Hepatocyte (in vitro differentiated cells): ENCODE data around the gene CAMKMT. TPM values are rescaled to one million over a fixed set of nuclear protein-coding genes. Genes with fewer than 3 reads are reported as not detected.
"Not testable (repeated sequence)": the region's sequence is repeated elsewhere in the genome, so short reads cannot be mapped to it uniquely, and the experiment has no call there.

Experiments
- DNase-seq: peaks from one replicate; pipeline ENCODE4 v3.0.0-alpha.2; 2016; ENCODE audit warnings: low spot score
- H2AFZ ChIP-seq: fragments of 200-600 bp; sonication (generic); 2 replicates; pipeline ENCODE4 v1.6.0; 2016; ENCODE audit warnings: antibody characterized with exemption, mild to moderate bottlenecking
- H3K27ac ChIP-seq: fragments of 200-600 bp; sonication (generic); 2 replicates; pipeline ENCODE4 v1.5.1; 2016; ENCODE audit warnings: mild to moderate bottlenecking
- H3K27me3 ChIP-seq: fragments of 200-600 bp; sonication (generic); 2 replicates; pipeline ENCODE4 v1.6.1; 2016
- H3K36me3 ChIP-seq: fragments of 200-600 bp; sonication (generic); replicated peaks from 2 replicates; pipeline ENCODE4 v1.5.1; 2016; ENCODE audit warnings: low read depth; ENCODE audit not compliant: insufficient read depth
- H3K4me1 ChIP-seq: fragments of 200-600 bp; sonication (generic); 2 replicates; pipeline ENCODE4 v1.5.1; 2016; ENCODE audit warnings: mild to moderate bottlenecking, moderate library complexity; ENCODE audit not compliant: insufficient read depth
- H3K4me2 ChIP-seq: fragments of 200-600 bp; sonication (generic); 2 replicates; pipeline ENCODE4 v1.6.0; 2016
- H3K4me3 ChIP-seq: fragments of 200-600 bp; sonication (generic); 2 replicates; pipeline ENCODE4 v1.5.1; 2016; ENCODE audit warnings: mild to moderate bottlenecking
- H3K79me2 ChIP-seq: fragments of 200-600 bp; sonication (generic); 2 replicates; pipeline ENCODE4 v1.6.0; 2017; ENCODE audit warnings: mild to moderate bottlenecking
- H3K9me2 ChIP-seq: fragments of 200-600 bp; sonication (generic); replicated peaks from 2 replicates; pipeline ENCODE4 v1.6.0; 2017; ENCODE audit warnings: mild to moderate bottlenecking; ENCODE audit not compliant: insufficient read depth
- H3K9me3 ChIP-seq: fragments of 200-600 bp; sonication (generic); 2 replicates; pipeline ENCODE4 v1.5.1; 2016; ENCODE audit warnings: low read depth, mild to moderate bottlenecking
- H4K20me1 ChIP-seq: fragments of 200-600 bp; sonication (generic); 2 replicates; pipeline ENCODE4 v1.6.0; 2016; ENCODE audit warnings: mild to moderate bottlenecking; ENCODE audit not compliant: insufficient read depth, poor library complexity, severe bottlenecking
- CTCF ChIP-seq: fragments of 200-600 bp; sonication (generic); IDR thresholded peaks from 2 replicates; pipeline ENCODE4 v1.5.1; 2016; ENCODE audit warnings: antibody characterized with exemption, mild to moderate bottlenecking; ENCODE audit not compliant: poor library complexity
- EZH2 ChIP-seq: fragments of 200-600 bp; sonication (generic); IDR thresholded peaks from 2 replicates; pipeline ENCODE4 v1.6.1; 2016; ENCODE audit warnings: antibody characterized with exemption, mild to moderate bottlenecking, borderline replicate concordance
- EZH2phosphoT487 ChIP-seq: fragments of 200-600 bp; sonication (generic); IDR thresholded peaks from one replicate; pipeline ENCODE4 v1.6.1; 2018; ENCODE audit warnings: antibody characterized with exemption, mild to moderate bottlenecking, low read depth, moderate library complexity; ENCODE audit not compliant: unreplicated experiment, severe bottlenecking
- WGBS: methylation state at CpG from one replicate; pipeline ENCODE4 v1.1.6; 2016; ENCODE audit warnings: low lambda C conversion rate; ENCODE audit errors: missing lambda C conversion rate; 5-methylcytosine and 5-hydroxymethylcytosine counted together
- polyA plus RNA-seq: library from polyadenylated mRNA; unstranded; fragments of >200 nt; fragmentation: Nextera tagmentation; extraction: Ambion mirVana; gene quantifications from 2 replicates; pipeline ENCODE4 v1.2.1, GENCODE V29; 2016
- total RNA-seq: library from RNA; depleted of rRNA; stranded (reverse); fragments of >200 nt; gene quantifications from 2 replicates; pipeline ENCODE4 v1.2.3, GENCODE V29; 2014

Gene CAMKMT
- total and polyA plus RNA-seq, 2 experiments from 2014 or later, result 10.3 to 12.7 TPM

DNA sequence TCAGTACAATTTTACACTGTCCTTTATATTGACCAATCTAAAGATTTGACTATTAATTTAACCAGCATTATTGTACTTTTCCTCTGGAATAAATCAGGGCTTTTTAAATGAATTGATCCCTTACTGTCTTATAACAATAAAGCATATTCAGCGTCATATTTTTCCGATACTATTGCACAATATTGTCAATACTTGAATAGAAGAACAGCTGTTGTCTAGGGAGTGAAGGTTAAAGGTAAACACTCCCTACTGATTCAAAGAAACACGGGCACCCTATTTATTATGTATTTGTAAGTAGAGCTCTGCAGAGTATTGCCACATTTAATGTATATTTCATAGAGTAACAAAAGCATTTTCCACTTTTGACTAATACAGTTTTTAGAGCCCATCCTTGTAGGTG lies 134.4 kb downstream of the CAMKMT start:
- Histone ChIP-seq H3K9me3 (no peaks in the 10 kb centered on the region), H3K4me1 (no peaks in the 10 kb centered on the region), H3K4me2 (no peak overlapping the region), H2AFZ (no peak overlapping the region), H3K36me3 (no peaks in the 10 kb centered on the region), H4K20me1 (no peaks in the 10 kb centered on the region), H3K79me2 (no peaks in the 10 kb centered on the region), H3K27ac (no peak overlapping the region), H3K27me3 (no peaks in the 10 kb centered on the region), H3K9me2 (no peaks in the 10 kb centered on the region), H3K4me3 (no peak overlapping the region)
- TF ChIP-seq CTCF, result no peak
- no peak for TF ChIP-seq EZH2
- TF ChIP-seq EZH2phosphoT487, result no peak
- no peak for DNase-seq
- 73% methylated on average over 3 of the region's 3 CpGs for whole genome bisulfite sequencing

GRCh38 chr2:44498551-44498950 lies 136.8 kb downstream of the CAMKMT start:
- Histone ChIP-seq H3K4me2 (no peak overlapping the region), H3K36me3 (no peaks in the 10 kb centered on the region), H3K79me2 (no peaks in the 10 kb centered on the region), H3K9me3 (no peaks in the 10 kb centered on the region), H2AFZ (no peak overlapping the region), H3K9me2 (no peaks in the 10 kb centered on the region), H3K4me1 (no peaks in the 10 kb centered on the region), H3K27ac (no peak overlapping the region), H3K4me3 (no peak overlapping the region), H3K27me3 (no peaks in the 10 kb centered on the region), H4K20me1 (no peaks in the 10 kb centered on the region)
- TF ChIP-seq EZH2phosphoT487 (no peak), EZH2 (no peak), CTCF (no peak)
- 60% methylated on average over 2 of the region's 2 CpGs for WGBS
- no peak for DNase-seq

DNA sequence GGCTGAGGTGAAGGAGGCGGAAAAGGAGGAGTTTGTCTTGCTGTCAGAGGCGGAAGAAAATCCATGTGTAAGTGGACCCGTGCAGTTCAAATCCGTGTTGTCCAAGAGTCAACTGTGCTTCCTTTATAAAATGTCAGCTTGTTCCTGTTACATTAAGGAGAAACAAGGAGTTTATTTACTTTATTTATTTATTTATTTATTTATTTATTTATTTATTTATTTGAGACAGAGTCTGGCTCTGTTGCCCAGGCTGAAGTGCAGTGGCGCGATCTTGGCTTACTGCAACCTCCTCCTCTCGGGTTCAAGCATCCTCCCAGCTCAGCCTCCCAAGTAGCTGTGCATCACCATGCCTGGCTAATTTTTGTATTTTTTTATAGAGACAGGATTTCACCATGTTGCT lies 143.9 kb downstream of the CAMKMT start:
- H3K27ac ChIP-seq, H3K9me2 ChIP-seq, H3K36me3 ChIP-seq, H2AFZ ChIP-seq, H3K4me3 ChIP-seq, H3K27me3 ChIP-seq, H3K4me1 ChIP-seq, DNase-seq, H3K79me2 ChIP-seq, H3K4me2 ChIP-seq, H4K20me1 ChIP-seq, H3K9me3 ChIP-seq: not testable (repeated sequence)
- 99% methylated on average over 7 of the region's 7 CpGs for WGBS

- H3K27ac ChIP-seq, result no peak overlapping the region
Measured at GRCh38 chr2:44510246-44510645, 148.5 kb downstream of the CAMKMT start.

More at GRCh38 chr2:44510246-44510645, 148.5 kb downstream of the CAMKMT start:
- Histone ChIP-seq H2AFZ (no peak overlapping the region), H4K20me1 (no peaks in the 10 kb centered on the region), H3K9me3 (no peaks in the 10 kb centered on the region), H3K4me2 (no peak overlapping the region), H3K79me2 (no peaks in the 10 kb centered on the region), H3K27me3 (no peaks in the 10 kb centered on the region), H3K36me3 (no peaks in the 10 kb centered on the region), H3K9me2 (no peaks in the 10 kb centered on the region), H3K4me3 (no peak overlapping the region), H3K4me1 (no peaks in the 10 kb centered on the region)
- 99% methylated on average over 2 of the region's 2 CpGs for WGBS
- TF ChIP-seq CTCF (no peak), EZH2phosphoT487 (no peak), EZH2 (no peak)
- DNase-seq, result no peak
